C4-2B (cell line): ENCODE results near the gene PRKAG3.

Source experiments
- ZFX ChIP-seq: fragments of 450-650 bp; IDR thresholded peaks from 2 replicates; pipeline ENCODE4 v1.6.1; 2017
- TF ChIP-seq, protein P1 (sequence below): fragments of 450-650 bp; conservative IDR thresholded peaks from 2 replicates; pipeline ENCODE4 v1.5.1; 2017; ENCODE audit warnings: mild to moderate bottlenecking

DNA sequence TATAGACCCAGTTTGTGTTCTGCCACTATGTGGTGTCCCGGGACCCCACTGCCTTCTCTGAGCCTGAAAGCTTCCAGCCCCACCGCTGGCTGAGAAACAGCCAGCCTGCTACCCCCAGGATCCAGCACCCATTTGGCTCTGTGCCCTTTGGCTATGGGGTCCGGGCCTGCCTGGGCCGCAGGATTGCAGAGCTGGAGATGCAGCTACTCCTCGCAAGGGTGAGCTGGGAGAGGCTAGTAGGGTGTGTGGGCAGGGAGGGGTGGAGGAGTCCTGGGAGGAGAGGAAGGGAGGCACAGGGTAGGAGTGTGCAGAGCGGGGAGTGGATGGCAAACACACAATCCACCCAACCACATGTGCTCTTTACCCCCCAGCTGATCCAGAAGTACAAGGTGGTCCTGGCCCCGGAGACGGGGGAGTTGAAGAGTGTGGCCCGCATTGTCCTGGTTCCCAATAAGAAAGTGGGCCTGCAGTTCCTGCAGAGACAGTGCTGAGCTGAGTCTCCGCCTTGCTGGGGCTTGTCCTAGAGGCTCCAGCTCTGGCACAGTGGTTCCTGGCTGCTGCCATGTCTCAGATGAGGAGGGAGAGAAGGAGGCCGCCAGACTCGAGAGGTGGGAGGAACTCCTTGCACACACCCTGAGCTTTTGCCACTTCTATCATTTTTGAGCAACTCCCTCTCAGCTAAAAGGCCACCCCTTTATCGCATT is 16.9 kb downstream of the PRKAG3 start:
- TF ChIP-seq, protein P1, sequence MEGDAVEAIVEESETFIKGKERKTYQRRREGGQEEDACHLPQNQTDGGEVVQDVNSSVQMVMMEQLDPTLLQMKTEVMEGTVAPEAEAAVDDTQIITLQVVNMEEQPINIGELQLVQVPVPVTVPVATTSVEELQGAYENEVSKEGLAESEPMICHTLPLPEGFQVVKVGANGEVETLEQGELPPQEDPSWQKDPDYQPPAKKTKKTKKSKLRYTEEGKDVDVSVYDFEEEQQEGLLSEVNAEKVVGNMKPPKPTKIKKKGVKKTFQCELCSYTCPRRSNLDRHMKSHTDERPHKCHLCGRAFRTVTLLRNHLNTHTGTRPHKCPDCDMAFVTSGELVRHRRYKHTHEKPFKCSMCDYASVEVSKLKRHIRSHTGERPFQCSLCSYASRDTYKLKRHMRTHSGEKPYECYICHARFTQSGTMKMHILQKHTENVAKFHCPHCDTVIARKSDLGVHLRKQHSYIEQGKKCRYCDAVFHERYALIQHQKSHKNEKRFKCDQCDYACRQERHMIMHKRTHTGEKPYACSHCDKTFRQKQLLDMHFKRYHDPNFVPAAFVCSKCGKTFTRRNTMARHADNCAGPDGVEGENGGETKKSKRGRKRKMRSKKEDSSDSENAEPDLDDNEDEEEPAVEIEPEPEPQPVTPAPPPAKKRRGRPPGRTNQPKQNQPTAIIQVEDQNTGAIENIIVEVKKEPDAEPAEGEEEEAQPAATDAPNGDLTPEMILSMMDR = no peak
- no peak for TF ChIP-seq ZFX
